Stimulated activated CD8-positive, alpha-beta memory T cell treated with anti-CD3 and anti-CD28 coated beads, Interleukin-2, amount 100 ng/mL, for 48 hours (primary cell): Measurements from ENCODE around the gene SETD7.
A peak's percentile ranks its signal among the peaks of the same experiment; 100 is the strongest.
"Not testable (repeated sequence)": the region's sequence is repeated elsewhere in the genome, so short reads cannot be mapped to it uniquely, and the experiment has no call there.

Experiments
- DNase-seq, 2 donors: peaks; one replicate each; pipeline ENCODE4 v3.0.0-alpha.2; 2020; ENCODE audit warnings: low read depth in 2 of 2

SETD7 gene

GRCh38 chr4:139468756-139469155 lies 87.3 kb downstream of the SETD7 start:
- not testable (repeated sequence) for DNase-seq

- no peak for DNase-seq
Observed at GRCh38 chr4:139465922-139466321, 90.1 kb downstream of the SETD7 start.

GRCh38 chr4:139464512-139464911 lies 91.5 kb downstream of the SETD7 start:
- not testable (repeated sequence) for DNase-seq

- DNase-seq: no peak
Observed at GRCh38 chr4:139461022-139461628, 94.9 kb downstream of the SETD7 start.

- no peak for DNase-seq
Observed at GRCh38 chr4:139460565-139460964, 95.5 kb downstream of the SETD7 start.

GRCh38 chr4:139458999-139459398 lies 97.0 kb downstream of the SETD7 start:
- no peak for DNase-seq

- DNase-seq: no peak
Observed at GRCh38 chr4:139458543-139458942, 97.5 kb downstream of the SETD7 start.

- no peak for DNase-seq
Observed at GRCh38 chr4:139457318-139457717, 98.7 kb downstream of the SETD7 start.

GRCh38 chr4:139455126-139455538 lies 100.9 kb downstream of the SETD7 start:
- DNase-seq: no peak

GRCh38 chr4:139454111-139455045 lies 101.6 kb downstream of the SETD7 start, which contains the start of gene RAB33B:
Gene RAB33B, plus strand, starts transcription at chr4:139454121. Its CDS starts 75 bp downstream, at chr4:139454196.
- DNase-seq: no peak

GRCh38 chr4:139453371-139454110 lies 102.5 kb downstream of the SETD7 start:
- peak; percentile 95 for DNase-seq

- no peak for DNase-seq
Observed at GRCh38 chr4:139453041-139453370, 103.0 kb downstream of the SETD7 start.

GRCh38 chr4:139451997-139452396 lies 104.0 kb downstream of the SETD7 start:
- DNase-seq: no peak

GRCh38 chr4:139450586-139450985 lies 105.4 kb downstream of the SETD7 start:
- DNase-seq: no peak

GRCh38 chr4:139447078-139447477 lies 108.9 kb downstream of the SETD7 start:
- not testable (repeated sequence) for DNase-seq
